ENCODE measurements around the gene GC. TPM values are rescaled to one million over a fixed set of nuclear protein-coding genes. Genes with fewer than 3 reads are reported as not detected.
A peak's percentile ranks its signal among the peaks of the same experiment; 100 is the strongest.
"Not testable (repeated sequence)": the region's sequence is repeated elsewhere in the genome, so short reads cannot be mapped to it uniquely, and the experiment has no call there.

GC gene
- total RNA-seq, 1 experiment from 2014 or later, result not detected

DNA sequence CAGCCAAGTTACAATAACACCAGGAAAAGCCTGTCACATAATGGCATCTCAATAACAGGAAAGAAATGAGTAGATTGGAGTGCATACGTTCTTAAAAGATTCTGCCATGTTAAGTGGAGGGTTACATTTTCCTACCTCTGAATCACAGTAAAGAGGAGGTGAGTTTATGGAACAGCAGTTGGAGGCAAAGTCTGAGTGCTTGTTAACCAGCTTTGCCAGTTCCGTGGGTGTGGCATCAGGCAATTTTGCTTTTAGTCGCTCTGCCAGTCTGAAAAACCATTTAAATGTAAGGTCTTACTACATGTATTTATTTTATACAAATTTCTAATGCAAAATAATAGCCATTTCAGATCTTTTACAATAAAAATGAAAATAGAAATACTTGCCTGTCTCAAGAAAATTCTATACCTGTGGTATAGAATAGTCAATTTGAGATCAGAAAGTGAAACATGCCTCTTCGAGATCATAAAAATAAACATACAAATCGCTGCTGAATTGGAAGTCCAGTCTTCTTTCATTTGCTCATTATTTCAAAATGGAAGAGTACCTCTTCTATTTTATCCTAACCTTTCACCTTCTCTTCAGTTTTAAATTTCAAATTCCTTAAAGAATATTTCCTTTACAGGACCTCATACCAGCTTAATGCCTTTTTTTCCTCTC is 31.4 kb downstream of the GC start:
- Histone ChIP-seq H3K27ac (ENCODE audit: low read length) (no peak overlapping the region), H3K4me1 (ENCODE audit: low read length) (no peaks in the 10 kb centered on the region), H3K9me2 (replicated peaks; ENCODE audit: insufficient read depth, low read length) (no peaks in the 10 kb centered on the region), H3K4me3 (ENCODE audit: low read length) (no peak overlapping the region), H3K4me2 (ENCODE audit: low read depth, low read length, poor library complexity, severe bottlenecking) (no peak overlapping the region), H3K9ac (ENCODE audit: low read length) (no peak overlapping the region), H3K36me3 (ENCODE audit: insufficient read depth, low read length) (no peaks in the 10 kb centered on the region), H4K20me1 (ENCODE audit: insufficient read depth, low read depth, low read length) (no peaks in the 10 kb centered on the region), H3K79me2 (ENCODE audit: low read length) (no peaks in the 10 kb centered on the region), H3K27me3 (ENCODE audit: low read length) (no peaks in the 10 kb centered on the region), H3K9me3 (ENCODE audit: low read length) (no peaks in the 10 kb centered on the region), H2AFZ (ENCODE audit: low read length) (no peak overlapping the region)
- no peak for DNase-seq

DNA sequence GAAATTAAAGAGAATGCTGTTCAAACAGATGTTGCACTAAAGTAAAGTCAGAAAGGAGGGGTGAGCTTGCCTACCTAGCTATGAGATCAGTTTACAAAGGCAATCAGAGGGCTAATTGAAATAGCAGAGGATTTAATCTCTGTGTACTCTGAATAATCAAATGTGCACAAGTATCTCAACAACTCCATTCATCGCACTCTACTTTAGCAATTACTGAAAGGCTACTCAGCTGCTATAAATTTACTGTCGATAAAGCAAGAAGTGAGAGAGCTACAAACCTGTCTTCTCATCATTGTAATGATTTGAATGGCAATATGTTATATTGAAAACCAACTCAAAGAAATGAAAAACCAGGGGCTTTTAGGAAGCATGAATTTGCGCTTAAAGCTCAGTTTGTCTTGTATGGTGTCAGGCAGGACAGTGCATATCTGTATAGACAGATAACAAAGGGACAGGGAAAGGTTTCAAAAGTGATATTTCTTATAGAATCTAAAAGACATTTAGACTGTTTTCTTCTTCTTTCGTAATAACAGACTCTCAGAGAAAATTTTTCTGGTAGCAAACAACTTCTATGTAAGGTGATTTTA is 34.8 kb downstream of the GC start:
- H3K9ac ChIP-seq (ENCODE audit: low read length), result no peak overlapping the region
- H3K36me3 ChIP-seq (ENCODE audit: insufficient read depth, low read length), result no peaks in the 10 kb centered on the region
- H3K4me2 ChIP-seq (ENCODE audit: low read depth, low read length, poor library complexity, severe bottlenecking), result no peak overlapping the region
- H3K9me2 ChIP-seq (replicated peaks; ENCODE audit: insufficient read depth, low read length), result no peaks in the 10 kb centered on the region
- H4K20me1 ChIP-seq (ENCODE audit: insufficient read depth, low read depth, low read length), result no peaks in the 10 kb centered on the region
- H3K4me3 ChIP-seq (ENCODE audit: low read length), result no peak overlapping the region
- H3K79me2 ChIP-seq (ENCODE audit: low read length), result no peaks in the 10 kb centered on the region
- H3K27ac ChIP-seq (ENCODE audit: low read length), result no peak overlapping the region
- H3K27me3 ChIP-seq (ENCODE audit: low read length), result no peaks in the 10 kb centered on the region
- no peak overlapping the region for H2AFZ ChIP-seq (ENCODE audit: low read length)
- DNase-seq, result no peak
- no peaks in the 10 kb centered on the region for H3K9me3 ChIP-seq (ENCODE audit: low read length)
- no peaks in the 10 kb centered on the region for H3K4me1 ChIP-seq (ENCODE audit: low read length)

DNA sequence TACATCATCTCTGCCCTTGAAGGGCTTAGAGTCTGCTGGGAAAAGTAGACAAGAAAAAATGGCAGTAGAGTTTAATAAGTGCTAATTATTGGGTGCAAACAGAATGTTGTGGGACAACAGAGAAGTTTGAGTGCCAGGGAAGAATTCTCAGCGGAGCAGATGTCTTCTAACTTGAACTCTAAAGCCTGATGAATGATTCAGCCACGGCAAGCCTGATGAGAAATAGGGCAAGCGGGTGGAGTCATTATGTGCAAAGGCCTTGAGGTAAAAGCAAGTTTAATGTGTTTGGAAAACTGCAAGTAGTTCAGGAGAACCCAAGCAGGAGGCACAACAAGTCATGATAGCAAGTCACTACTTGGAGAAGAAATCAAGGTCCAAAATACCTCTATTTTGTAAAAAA is 37.5 kb downstream of the GC start:
- H3K27ac ChIP-seq (ENCODE audit: low read length), result no peak overlapping the region
- no peaks in the 10 kb centered on the region for H3K36me3 ChIP-seq (ENCODE audit: insufficient read depth, low read length)
- no peak for DNase-seq
- H3K9me2 ChIP-seq (replicated peaks; ENCODE audit: insufficient read depth, low read length), result no peaks in the 10 kb centered on the region
- H3K27me3 ChIP-seq (ENCODE audit: low read length), result no peaks in the 10 kb centered on the region
- no peaks in the 10 kb centered on the region for H3K79me2 ChIP-seq (ENCODE audit: low read length)
- H3K4me1 ChIP-seq (ENCODE audit: low read length), result no peaks in the 10 kb centered on the region
- H3K9ac ChIP-seq (ENCODE audit: low read length), result no peak overlapping the region
- H4K20me1 ChIP-seq (ENCODE audit: insufficient read depth, low read depth, low read length), result no peaks in the 10 kb centered on the region
- H3K4me3 ChIP-seq (ENCODE audit: low read length), result no peak overlapping the region
- H2AFZ ChIP-seq (ENCODE audit: low read length), result no peak overlapping the region
- H3K9me3 ChIP-seq (ENCODE audit: low read length), result no peaks in the 10 kb centered on the region
- H3K4me2 ChIP-seq (ENCODE audit: low read depth, low read length, poor library complexity, severe bottlenecking), result no peak overlapping the region

DNA sequence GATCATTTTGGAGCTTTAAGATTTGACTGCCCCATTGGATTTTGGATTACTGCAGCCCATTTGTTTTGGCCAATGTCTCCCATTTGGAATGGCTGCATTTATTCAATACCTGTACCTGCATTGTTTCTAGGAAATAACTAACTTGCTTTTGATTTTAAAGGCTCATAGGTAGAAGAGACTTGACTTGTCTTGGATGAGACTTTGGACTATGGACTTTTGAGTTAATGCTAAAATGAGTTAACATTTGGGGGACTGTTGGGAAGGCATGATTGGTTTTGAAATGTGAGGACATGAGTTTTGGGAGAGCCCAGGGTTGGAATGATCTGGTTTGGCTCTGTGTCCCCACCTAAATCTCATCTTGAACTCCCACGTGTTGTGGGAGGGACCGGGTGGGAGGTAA is 45.1 kb downstream of the GC start:
- H3K4me1 ChIP-seq (ENCODE audit: low read length); H3K27me3 ChIP-seq (ENCODE audit: low read length); H3K9me3 ChIP-seq (ENCODE audit: low read length): not testable (repeated sequence)

DNA sequence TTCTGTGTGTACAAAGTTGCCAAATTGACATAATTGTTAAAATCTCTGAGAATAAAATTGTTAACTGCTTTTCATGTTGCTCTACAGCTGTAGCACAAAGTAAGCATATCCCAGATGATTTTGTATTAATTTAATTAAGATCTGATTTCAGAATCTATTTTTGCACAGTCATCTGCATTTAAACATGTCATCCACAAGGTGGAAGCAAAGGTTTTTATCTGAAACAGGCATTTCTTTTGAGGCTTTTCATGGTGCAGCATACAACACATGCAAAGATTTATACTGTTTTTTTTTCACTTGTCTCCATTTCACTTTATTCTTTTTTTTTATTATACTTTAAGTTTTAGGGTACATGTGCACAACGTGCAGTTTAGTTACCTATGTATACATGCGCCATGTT is 51.2 kb downstream of the GC start:
- H4K20me1 ChIP-seq (ENCODE audit: insufficient read depth, low read depth, low read length), result no peaks in the 10 kb centered on the region
- no peaks in the 10 kb centered on the region for H3K27me3 ChIP-seq (ENCODE audit: low read length)
- no peaks in the 10 kb centered on the region for H3K9me2 ChIP-seq (replicated peaks; ENCODE audit: insufficient read depth, low read length)
- no peak overlapping the region for H3K4me3 ChIP-seq (ENCODE audit: low read length)
- no peak overlapping the region for H3K27ac ChIP-seq (ENCODE audit: low read length)
- H3K4me2 ChIP-seq (ENCODE audit: low read depth, low read length, poor library complexity, severe bottlenecking), result no peak overlapping the region
- H3K9me3 ChIP-seq (ENCODE audit: low read length), result no peaks in the 10 kb centered on the region
- H2AFZ ChIP-seq (ENCODE audit: low read length), result no peak overlapping the region
- no peaks in the 10 kb centered on the region for H3K4me1 ChIP-seq (ENCODE audit: low read length)
- no peak overlapping the region for H3K9ac ChIP-seq (ENCODE audit: low read length)
- peak; percentile 65 for DNase-seq
- no peaks in the 10 kb centered on the region for H3K79me2 ChIP-seq (ENCODE audit: low read length)
- H3K36me3 ChIP-seq (ENCODE audit: insufficient read depth, low read length), result no peaks in the 10 kb centered on the region

More for the DNA sequence above, 45.1 kb downstream of the GC start:
- not testable (repeated sequence) for H3K36me3 ChIP-seq (ENCODE audit: insufficient read depth, low read length); H3K9me2 ChIP-seq (replicated peaks; ENCODE audit: insufficient read depth, low read length); DNase-seq; H3K9ac ChIP-seq (ENCODE audit: low read length); H3K4me3 ChIP-seq (ENCODE audit: low read length); H3K4me2 ChIP-seq (ENCODE audit: low read depth, low read length, poor library complexity, severe bottlenecking); H4K20me1 ChIP-seq (ENCODE audit: insufficient read depth, low read depth, low read length); H3K27ac ChIP-seq (ENCODE audit: low read length); H2AFZ ChIP-seq (ENCODE audit: low read length); H3K79me2 ChIP-seq (ENCODE audit: low read length)

DNA sequence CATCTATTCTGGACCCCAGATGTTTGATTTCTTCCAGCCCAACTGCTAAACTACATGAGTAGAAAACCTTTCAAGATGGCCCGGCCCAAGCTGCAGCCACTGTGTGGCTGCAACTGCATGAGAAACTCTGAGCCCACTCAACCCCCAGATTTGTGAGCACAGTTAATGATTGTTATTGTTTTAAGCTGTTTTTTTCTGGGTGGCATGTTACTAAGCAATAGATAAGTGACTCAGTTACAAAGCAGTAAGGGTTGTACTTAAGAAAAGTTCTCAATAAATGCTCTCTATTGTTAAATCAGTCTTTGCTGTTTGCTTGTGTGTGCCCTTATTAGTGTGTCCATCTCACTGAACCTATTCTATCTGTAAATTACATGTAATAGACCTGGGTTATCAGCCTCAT is 51.8 kb downstream of the GC start:
- Histone ChIP-seq H3K4me1 (ENCODE audit: low read length) (no peaks in the 10 kb centered on the region), H3K27me3 (ENCODE audit: low read length) (no peaks in the 10 kb centered on the region), H3K9me2 (replicated peaks; ENCODE audit: insufficient read depth, low read length) (no peaks in the 10 kb centered on the region), H3K4me2 (ENCODE audit: low read depth, low read length, poor library complexity, severe bottlenecking) (no peak overlapping the region), H3K27ac (ENCODE audit: low read length) (no peak overlapping the region), H4K20me1 (ENCODE audit: insufficient read depth, low read depth, low read length) (no peaks in the 10 kb centered on the region), H3K79me2 (ENCODE audit: low read length) (no peaks in the 10 kb centered on the region), H2AFZ (ENCODE audit: low read length) (no peak overlapping the region), H3K36me3 (ENCODE audit: insufficient read depth, low read length) (no peaks in the 10 kb centered on the region), H3K9ac (ENCODE audit: low read length) (no peak overlapping the region), H3K9me3 (ENCODE audit: low read length) (no peaks in the 10 kb centered on the region), H3K4me3 (ENCODE audit: low read length) (no peak overlapping the region)
- DNase-seq, result no peak

DNA sequence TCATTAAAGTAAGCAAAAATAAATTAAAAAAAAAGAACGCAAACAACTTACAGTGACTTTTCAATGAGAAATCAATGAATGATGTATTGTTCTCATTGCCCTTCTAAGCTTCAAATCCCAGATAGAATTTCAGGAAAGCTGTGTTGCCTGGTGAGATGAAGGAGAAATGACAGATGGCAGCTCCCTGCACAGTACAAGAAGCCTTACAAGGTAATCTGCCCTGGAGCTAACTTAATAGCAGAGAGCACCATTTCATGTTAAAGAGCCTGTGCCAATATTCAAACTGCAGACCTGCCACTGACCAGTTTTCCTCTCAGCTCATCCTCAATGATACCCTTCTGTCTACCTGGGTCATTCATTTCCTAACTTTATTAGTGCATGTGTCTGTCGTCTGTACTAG is 54.0 kb downstream of the GC start:
- Histone ChIP-seq H3K36me3 (ENCODE audit: insufficient read depth, low read length) (no peaks in the 10 kb centered on the region), H3K9ac (ENCODE audit: low read length) (no peak overlapping the region), H3K9me3 (ENCODE audit: low read length) (no peaks in the 10 kb centered on the region), H3K9me2 (replicated peaks; ENCODE audit: insufficient read depth, low read length) (no peaks in the 10 kb centered on the region), H3K27ac (ENCODE audit: low read length) (no peak overlapping the region), H3K4me1 (ENCODE audit: low read length) (no peaks in the 10 kb centered on the region), H3K27me3 (ENCODE audit: low read length) (no peaks in the 10 kb centered on the region), H3K4me2 (ENCODE audit: low read depth, low read length, poor library complexity, severe bottlenecking) (no peak overlapping the region), H3K79me2 (ENCODE audit: low read length) (no peaks in the 10 kb centered on the region), H2AFZ (ENCODE audit: low read length) (no peak overlapping the region), H3K4me3 (ENCODE audit: low read length) (no peak overlapping the region), H4K20me1 (ENCODE audit: insufficient read depth, low read depth, low read length) (no peaks in the 10 kb centered on the region)
- DNase-seq, result no peak

DNA sequence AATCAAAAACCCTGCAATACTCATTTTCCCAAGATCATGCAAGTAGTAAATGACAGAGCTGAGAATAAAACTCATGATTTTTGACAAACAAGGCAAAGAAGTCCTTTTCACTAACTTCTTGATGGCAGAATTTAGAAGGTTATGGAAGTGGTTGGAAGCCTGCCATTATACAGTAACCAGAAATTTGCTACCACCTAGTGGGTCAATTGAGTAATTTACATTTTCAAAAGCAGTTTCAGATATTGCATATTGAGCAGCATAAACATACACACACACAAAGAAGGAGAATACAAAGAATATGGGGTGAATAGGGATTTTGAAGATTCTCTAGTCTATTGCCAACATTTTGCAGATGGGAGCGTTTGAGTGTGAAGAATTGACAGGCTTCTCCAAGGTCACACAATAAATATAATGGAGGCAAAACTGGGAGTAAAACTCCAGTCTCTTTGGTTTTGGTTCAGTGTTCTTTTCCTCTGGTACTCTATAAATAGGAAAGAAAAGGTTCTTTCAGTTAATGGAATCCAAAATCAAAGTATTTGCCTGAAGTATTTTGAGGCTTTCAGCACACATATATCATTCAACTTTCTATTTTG is 70.2 kb downstream of the GC start:
- Histone ChIP-seq H3K4me1 (ENCODE audit: low read length) (no peaks in the 10 kb centered on the region), H3K4me2 (ENCODE audit: low read depth, low read length, poor library complexity, severe bottlenecking) (no peak overlapping the region), H3K36me3 (ENCODE audit: insufficient read depth, low read length) (no peaks in the 10 kb centered on the region), H3K9ac (ENCODE audit: low read length) (no peak overlapping the region), H2AFZ (ENCODE audit: low read length) (no peak overlapping the region), H3K79me2 (ENCODE audit: low read length) (no peaks in the 10 kb centered on the region), H3K27me3 (ENCODE audit: low read length) (no peaks in the 10 kb centered on the region), H3K4me3 (ENCODE audit: low read length) (no peak overlapping the region), H4K20me1 (ENCODE audit: insufficient read depth, low read depth, low read length) (no peaks in the 10 kb centered on the region), H3K9me3 (ENCODE audit: low read length) (no peaks in the 10 kb centered on the region), H3K27ac (ENCODE audit: low read length) (no peak overlapping the region), H3K9me2 (replicated peaks; ENCODE audit: insufficient read depth, low read length) (no peaks in the 10 kb centered on the region)
- DNase-seq, result peak; percentile 65
